Stomach (tissue), 4 donors: ENCODE data around the gene AKT2.

Experiments
- EP300 ChIP-seq: sonication (generic); formaldehyde crosslinking; IDR thresholded peaks from one replicate; pipeline ENCODE4 v1.6.1; 2017; ENCODE audit warnings: antibody characterized with exemption
- POLR2A ChIP-seq, 4 donors: fragments of 450-650 bp; IDR thresholded peaks; one replicate each; pipeline ENCODE4 v1.6.1; 2016; ENCODE audit warnings: antibody characterized with exemption in 4 of 4, control low read depth in 2 of 4, mild to moderate bottlenecking in 1 of 4, moderate library complexity in 1 of 4

DNA sequence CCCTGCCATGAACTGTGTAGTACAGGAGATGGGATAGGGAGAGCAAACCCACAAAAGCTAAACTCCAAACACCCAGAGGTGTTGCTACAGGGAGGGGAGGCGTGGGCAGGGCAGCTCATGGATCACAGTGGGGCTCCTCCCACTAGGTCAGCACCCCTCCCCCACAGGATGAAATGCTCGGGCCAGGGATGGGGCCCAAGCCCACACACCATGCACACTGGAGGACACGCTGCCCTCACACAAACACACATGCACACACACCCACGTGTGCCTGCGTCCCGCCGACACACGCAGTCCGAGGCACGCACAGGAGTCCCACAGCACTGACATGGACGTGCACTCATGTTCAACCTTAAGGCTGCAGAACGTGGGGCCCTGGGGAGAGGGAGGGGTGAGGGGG is 52.7 kb downstream of the AKT2 start:
- TF ChIP-seq EP300 (no peak), POLR2A (IDR thresholded peaks at IDR 0.05) (no peak)
